K562 (cell line): ENCODE results near the gene REP15. TPM values are rescaled to one million over a fixed set of nuclear protein-coding genes. Genes with fewer than 3 reads are reported as not detected.

ENCODE experiments used
- ATAC-seq: fragments of 200-7000 bp; cut with Tn5 transposase; 3 replicates; pipeline ENCODE4 v1.9.1; 2020; ENCODE audit warnings: moderate library complexity
- BruUV-seq: library from RNA; stranded (reverse); fragments of 400-500 nt; replicated peaks from 2 replicates; lab custom pipeline; 2021; lab: Mats Ljungman, UMichigan
- CTCF ChIA-PET: fragments of 300-600 bp; formaldehyde crosslinking; extraction: SDS; loops from one replicate; lab custom pipeline; 2021; ENCODE audit warnings: low intra/inter-chr PET ratio; lab: Yijun Ruan, JAX
- POLR2A ChIA-PET: fragments of 300-600, 350-650 bp; sonication (Branson Sonifier 250); formaldehyde crosslinking; extraction: SDS; loops from one replicate; lab custom pipeline; 2021; ENCODE audit warnings: antibody characterized with exemption, inconsistent platforms; lab: Yijun Ruan, JAX
- DNase-seq, 4 experiments: peaks; one replicate each; pipeline versions ENCODE4 v3.0.0 to v3.0.0-alpha.2; 2011 to 2018; ENCODE audit warnings: low spot score in 3 of 4, mixed read lengths in 3 of 4; ENCODE audit errors: extremely low read depth in 1 of 4
- FAIRE-seq: peaks from 2 replicates; lab custom pipeline; 2011; peaks lifted over from hg19 to GRCh38; lab: Jason Lieb, UNC
- H2AFZ ChIP-seq: 2 replicates; pipeline ENCODE4 v1.6.0; 2011; ENCODE audit warnings: low read depth, low read length, control low read depth, inconsistent platforms
- H3K27ac ChIP-seq: fragments of 200-600 bp; 3 replicates; pipeline ENCODE4 v1.8.0; 2011; ENCODE audit warnings: low read depth, mild to moderate bottlenecking, control low read depth, inconsistent platforms, low read length, moderate library complexity, mixed read lengths; ENCODE audit errors: extremely low read depth
- H3K27me3 ChIP-seq, 2 experiments: fragments of 300-600 bp in 1 of 2; 2 replicates in 1 of 2; 3 replicates in 1 of 2; pipeline versions ENCODE4 v1.6.0 to v1.8.0; 2011; ENCODE audit warnings: inconsistent platforms in 2 of 2, low read length in 2 of 2, mild to moderate bottlenecking in 1 of 2, mixed read lengths in 1 of 2, moderate library complexity in 1 of 2; ENCODE audit not compliant: control insufficient read depth in 2 of 2, insufficient read depth in 2 of 2
- H3K36me3 ChIP-seq: fragments of 300-600 bp; 3 replicates; pipeline ENCODE4 v1.8.0; 2011; ENCODE audit warnings: mild to moderate bottlenecking, low read length, inconsistent platforms; ENCODE audit not compliant: control insufficient read depth, insufficient read depth
- H3K4me1 ChIP-seq, 2 experiments: fragments of 200-600 bp in 1 of 2; replicated peaks in 1 of 2; 2 replicates in 1 of 2; 3 replicates in 1 of 2; pipeline versions ENCODE4 v1.5.1 to v1.8.0; 2011; ENCODE audit warnings: inconsistent platforms in 2 of 2, low read length in 2 of 2, mild to moderate bottlenecking in 1 of 2, mixed read lengths in 1 of 2, moderate library complexity in 1 of 2; ENCODE audit not compliant: control insufficient read depth in 2 of 2, insufficient read depth in 2 of 2
- H3K4me2 ChIP-seq: 2 replicates; pipeline ENCODE4 v1.6.1; 2011; ENCODE audit warnings: low read length, control low read depth, inconsistent platforms, mixed read lengths; ENCODE audit not compliant: insufficient read depth
- H3K4me3 ChIP-seq: fragments of 200-600 bp; sonication (generic), shearing (Covaris generic); 2 replicates; pipeline ENCODE4 v1.5.1; 2016; ENCODE audit warnings: control low read depth, inconsistent platforms
- H3K79me2 ChIP-seq: fragments of 200-600 bp; 3 replicates; pipeline ENCODE4 v1.8.0; 2011; ENCODE audit warnings: low read length, inconsistent platforms; ENCODE audit not compliant: control insufficient read depth, insufficient read depth
- H3K9ac ChIP-seq, 2 experiments: 2 replicates each; pipeline versions ENCODE4 v1.6.0 to v1.6.1; 2011; ENCODE audit warnings: low read depth in 2 of 2, low read length in 2 of 2, control low read depth in 1 of 2, inconsistent platforms in 1 of 2, mild to moderate bottlenecking in 1 of 2, mixed read lengths in 1 of 2; ENCODE audit not compliant: insufficient read depth in 1 of 2
- H3K9me1 ChIP-seq: one replicate; pipeline ENCODE4 v1.6.0; 2011; ENCODE audit warnings: inconsistent platforms, mild to moderate bottlenecking, low read length, moderate library complexity; ENCODE audit not compliant: control insufficient read depth, insufficient read depth
- H3K9me3 ChIP-seq: replicated peaks from 2 replicates; pipeline ENCODE4 v1.5.1; 2011; ENCODE audit warnings: low read depth, low read length, inconsistent platforms; ENCODE audit not compliant: control insufficient read depth, insufficient read depth
- H4K20me1 ChIP-seq: replicated peaks from 2 replicates; pipeline ENCODE4 v1.6.1; 2011; ENCODE audit warnings: low read length, inconsistent platforms, mixed read lengths; ENCODE audit not compliant: control insufficient read depth, insufficient read depth
- CBFB ChIP-seq: sonication (generic); formaldehyde crosslinking; IDR thresholded peaks from 2 replicates; pipeline ENCODE4 v1.4.0; 2020; ENCODE audit warnings: mild to moderate bottlenecking, missing genetic modification reagents
- NFATC3 ChIP-seq: fragments of 450-650 bp; IDR thresholded peaks from 2 replicates; pipeline ENCODE4 v1.6.1; 2017; ENCODE audit warnings: mild to moderate bottlenecking
- SREBF1 ChIP-seq: fragments of 150-350 bp; IDR thresholded peaks from 2 replicates; pipeline ENCODE4 v1.6.1; 2014; ENCODE audit warnings: antibody characterized with exemption, low read depth, low read length, borderline replicate concordance
- SRSF7 ChIP-seq: fragments of 200-400 bp; formaldehyde crosslinking; optimal IDR thresholded peaks from 2 replicates; pipeline ENCODE3; 2017; ENCODE audit warnings: mild to moderate bottlenecking, low read depth, low read length
- TEAD2 ChIP-seq: fragments of 450-650 bp; IDR thresholded peaks from 2 replicates; pipeline ENCODE4 v1.6.1; 2016; ENCODE audit warnings: missing genetic modification characterization, control low read depth, missing compliant biosample characterization
- ZBTB26 ChIP-seq: fragments of 450-650 bp; formaldehyde crosslinking; IDR thresholded peaks from 2 replicates; pipeline ENCODE4 v1.4.0; 2022; ENCODE audit warnings: missing genetic modification characterization
- ZNF3 ChIP-seq: fragments of 250-450 bp; sonication (Bioruptor Pico); IDR thresholded peaks from 2 replicates; pipeline ENCODE4 v1.5.0; 2021; ENCODE audit warnings: mild to moderate bottlenecking, moderate library complexity
- ZNF785 ChIP-seq: fragments of 250-450 bp; sonication (Bioruptor Pico); IDR thresholded peaks from 2 replicates; pipeline ENCODE4 v1.4.0; 2020; ENCODE audit warnings: mild to moderate bottlenecking
- WGBS: fragments of 100-300 bp; shearing (Covaris generic); methylation state at CpG from one replicate; pipeline ENCODE4 v1.1.6; 2016; ENCODE audit warnings: low coverage, mixed read lengths; ENCODE audit not compliant: insufficient coverage; ENCODE audit errors: missing lambda C conversion rate; 5-methylcytosine and 5-hydroxymethylcytosine counted together
- in situ Hi-C: fragments of 300-500 bp; cut with MboI; formaldehyde crosslinking; loops from 4 replicates; pipeline ENCODE4 v1.15.0; 2018; ENCODE audit warnings: inconsistent platforms, mixed read lengths
- intact Hi-C: fragments of 100-400 bp; cut with micrococcal nuclease; formaldehyde crosslinking; loops from 2 replicates; pipeline ENCODE4 v1.14.2; 2022
- polyA plus RNA-seq, 8 experiments: library from polyadenylated mRNA; depleted of rRNA in 4 of 8; stranded (reverse) in 5 of 8; unstranded in 3 of 8; fragments of >200 nt; fragmentation: Nextera tagmentation in 2 of 8; fragmentation: Illumina TruSeq in 1 of 8; extraction: Ambion mirVana in 2 of 8; extraction: Trizol in 1 of 8; gene quantifications; 2 replicates each; pipeline versions ENCODE4 v1.2.1 to v1.2.3, GENCODE V29; 2011 to 2014; ENCODE audit warnings: inconsistent platforms in 1 of 8, missing spikeins in 1 of 8
- total RNA-seq, 7 experiments: library from RNA; depleted of rRNA in 6 of 7; stranded (reverse); fragments of >200 nt in 6 of 7; fragmentation: Illumina TruSeq in 2 of 7; extraction: Trizol in 2 of 7; gene quantifications; 2 replicates each; pipeline versions ENCODE4 v1.2.1 to v1.2.3, GENCODE V29; 2011 to 2021; ENCODE audit warnings: low replicate concordance in 1 of 7
- TF ChIP-seq, protein P1 (sequence below): fragments of 450-650 bp; IDR thresholded peaks from 2 replicates; pipeline ENCODE4 v1.6.1; 2014; ENCODE audit warnings: low read depth, mild to moderate bottlenecking, moderate library complexity, borderline replicate concordance
- TF ChIP-seq, protein P2 (sequence below), 2 experiments: fragments of 450-650 bp in 1 of 2; sonication (generic) in 1 of 2; formaldehyde crosslinking in 1 of 2; IDR thresholded peaks in 1 of 2; conservative IDR thresholded peaks in 1 of 2; 2 replicates each; pipeline versions ENCODE4 v1.6.1 to v1.8.1; 2016 to 2023; ENCODE audit warnings: mild to moderate bottlenecking in 2 of 2, moderate library complexity in 2 of 2, inconsistent platforms in 1 of 2, missing genetic modification reagents in 1 of 2
- TF ChIP-seq, protein P3 (sequence below): fragments of 450-650 bp; IDR thresholded peaks from 2 replicates; pipeline ENCODE4 v1.6.1; 2017; ENCODE audit warnings: mild to moderate bottlenecking, moderate library complexity

REP15 gene
- total and polyA plus RNA-seq, 9 of the 15 experiments (the other 6 are each of a cell fraction or from before 2014, with no cell fraction given): not detected

DNA sequence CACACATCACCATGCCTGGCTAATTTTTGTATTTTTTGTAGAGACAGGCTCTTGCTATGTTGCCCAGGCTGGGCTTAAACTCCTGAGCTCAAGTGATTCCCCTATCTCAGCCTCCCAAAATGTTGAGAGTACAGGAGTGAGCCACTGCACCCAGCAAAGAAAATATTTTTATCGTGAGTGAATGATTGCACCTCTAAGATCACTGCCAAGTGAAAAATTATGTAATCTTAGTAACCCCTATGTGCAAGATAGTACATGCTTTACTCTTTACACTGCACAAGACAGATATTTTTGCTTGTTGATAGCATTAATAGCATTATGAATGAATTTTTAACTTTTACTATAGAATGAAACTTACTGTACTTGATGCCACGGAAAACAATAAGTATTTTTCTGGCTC is 11.0 kb downstream of the REP15 start:
- H3K27me3 ChIP-seq: no peaks in the 10 kb centered on the region; a peak in 1 of 5 replicates
- no peaks in the 10 kb centered on the region for H3K9me3 ChIP-seq
- no peaks in the 10 kb centered on the region; the same call in none of the 2 replicates for H4K20me1 ChIP-seq
- H3K9me1 ChIP-seq: no peaks in the 10 kb centered on the region
- no peak for FAIRE-seq
- no peak for TF ChIP-seq NFATC3
- no peak for TF ChIP-seq SREBF1
- TF ChIP-seq SRSF7: no peak
- TF ChIP-seq, protein P1, sequence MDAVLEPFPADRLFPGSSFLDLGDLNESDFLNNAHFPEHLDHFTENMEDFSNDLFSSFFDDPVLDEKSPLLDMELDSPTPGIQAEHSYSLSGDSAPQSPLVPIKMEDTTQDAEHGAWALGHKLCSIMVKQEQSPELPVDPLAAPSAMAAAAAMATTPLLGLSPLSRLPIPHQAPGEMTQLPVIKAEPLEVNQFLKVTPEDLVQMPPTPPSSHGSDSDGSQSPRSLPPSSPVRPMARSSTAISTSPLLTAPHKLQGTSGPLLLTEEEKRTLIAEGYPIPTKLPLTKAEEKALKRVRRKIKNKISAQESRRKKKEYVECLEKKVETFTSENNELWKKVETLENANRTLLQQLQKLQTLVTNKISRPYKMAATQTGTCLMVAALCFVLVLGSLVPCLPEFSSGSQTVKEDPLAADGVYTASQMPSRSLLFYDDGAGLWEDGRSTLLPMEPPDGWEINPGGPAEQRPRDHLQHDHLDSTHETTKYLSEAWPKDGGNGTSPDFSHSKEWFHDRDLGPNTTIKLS: no peak
- no peak for TF ChIP-seq ZNF785 (CRISPR knock-in tag)
- TF ChIP-seq, protein P2, sequence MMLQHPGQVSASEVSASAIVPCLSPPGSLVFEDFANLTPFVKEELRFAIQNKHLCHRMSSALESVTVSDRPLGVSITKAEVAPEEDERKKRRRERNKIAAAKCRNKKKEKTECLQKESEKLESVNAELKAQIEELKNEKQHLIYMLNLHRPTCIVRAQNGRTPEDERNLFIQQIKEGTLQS (IDR thresholded peaks at IDR 0.05): no peak
- TF ChIP-seq, protein P2 (CRISPR knock-in tag; conservative IDR thresholded peaks at IDR 0.05): no peak
- TF ChIP-seq, protein P3, sequence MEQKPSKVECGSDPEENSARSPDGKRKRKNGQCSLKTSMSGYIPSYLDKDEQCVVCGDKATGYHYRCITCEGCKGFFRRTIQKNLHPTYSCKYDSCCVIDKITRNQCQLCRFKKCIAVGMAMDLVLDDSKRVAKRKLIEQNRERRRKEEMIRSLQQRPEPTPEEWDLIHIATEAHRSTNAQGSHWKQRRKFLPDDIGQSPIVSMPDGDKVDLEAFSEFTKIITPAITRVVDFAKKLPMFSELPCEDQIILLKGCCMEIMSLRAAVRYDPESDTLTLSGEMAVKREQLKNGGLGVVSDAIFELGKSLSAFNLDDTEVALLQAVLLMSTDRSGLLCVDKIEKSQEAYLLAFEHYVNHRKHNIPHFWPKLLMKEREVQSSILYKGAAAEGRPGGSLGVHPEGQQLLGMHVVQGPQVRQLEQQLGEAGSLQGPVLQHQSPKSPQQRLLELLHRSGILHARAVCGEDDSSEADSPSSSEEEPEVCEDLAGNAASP: no peak
- TF ChIP-seq TEAD2 (tag): no peak
- TF ChIP-seq ZBTB26 (CRISPR knock-in tag): no peak
- TF ChIP-seq CBFB (CRISPR knock-in tag): no peak
- TF ChIP-seq ZNF3 (CRISPR knock-in tag): no peak
- TF ChIP-seq, all 486 proteins: peak for 0
- Histone ChIP-seq H2AFZ (no peak overlapping the region), H3K79me2 (peaks cover 19% of the 10 kb centered on the region), H3K4me1 (peaks cover 7 to 11% of the 10 kb centered on the region in 2 experiments; a peak in 3 of 5 replicates), H3K4me3 (no peak overlapping the region), H3K36me3 (peaks cover 3% of the 10 kb centered on the region; the same call in 1 of the 3 replicates), H3K4me2 (no peak overlapping the region), H3K27ac (no peak overlapping the region), H3K9ac (no peak overlapping the region)
- intact Hi-C loops: no loop called here
- no peak for DNase-seq
- ChIA-PET CTCF (no interaction called here), POLR2A (no interaction called here)
- WGBS: 8% methylated on average over 2 of the region's 2 CpGs
- no peak for ATAC-seq
- no TSS peak for BruUV-seq
- in situ Hi-C loops: no loop called here
